HG02938 (cell line): ENCODE measurements around the gene MS4A8.
A peak's percentile ranks its signal among the peaks of the same experiment; 100 is the strongest.

Experiments
- ATAC-seq: cut with Tn5 transposase; IDR thresholded peaks from one replicate; pipeline ENCODE4 v1.9.1; 2021; ENCODE audit warnings: mild to moderate bottlenecking, moderate library complexity; ENCODE audit not compliant: unreplicated experiment

Gene MS4A8

DNA sequence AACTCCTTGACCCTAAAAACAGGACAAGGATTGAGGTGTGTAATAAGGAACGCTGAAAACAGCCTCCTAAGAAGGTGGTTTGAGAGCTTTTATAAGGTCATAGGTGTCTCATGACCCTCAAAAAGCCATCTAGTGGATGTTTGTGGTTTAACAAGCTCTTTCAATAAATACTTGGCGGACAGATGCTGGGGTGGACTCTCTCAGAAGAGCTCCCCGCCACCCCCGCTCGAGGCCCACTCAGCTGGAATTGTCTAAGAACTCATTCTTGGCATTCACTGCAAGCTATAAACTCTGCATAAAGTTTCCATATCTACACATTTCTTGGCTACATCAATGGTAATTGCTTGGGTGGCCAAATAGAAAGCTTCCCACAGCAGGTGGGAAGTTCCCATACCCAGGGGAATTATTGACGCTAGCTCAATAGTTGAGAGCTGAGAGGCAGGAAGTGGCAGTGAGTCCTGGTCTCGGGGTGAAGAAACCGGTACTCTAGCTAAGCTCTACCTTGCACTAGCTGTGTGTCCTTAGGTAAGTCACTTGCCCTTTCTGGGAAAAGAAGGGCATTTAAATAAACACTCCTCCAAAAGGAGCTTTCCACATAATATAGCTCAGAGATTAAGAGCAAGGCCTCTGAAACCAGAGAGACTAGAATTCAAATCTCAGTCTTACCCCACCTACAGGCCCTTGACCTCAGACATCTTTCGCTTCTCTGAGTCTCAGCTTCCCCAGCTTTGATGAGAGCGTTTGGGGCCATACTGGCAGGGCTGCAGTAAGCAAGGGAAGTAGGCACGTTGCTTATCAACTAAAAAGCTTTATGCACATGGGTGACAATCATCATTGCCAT lies 63.7 kb downstream of the MS4A8 start:
- peak; percentile 63 for ATAC-seq

DNA sequence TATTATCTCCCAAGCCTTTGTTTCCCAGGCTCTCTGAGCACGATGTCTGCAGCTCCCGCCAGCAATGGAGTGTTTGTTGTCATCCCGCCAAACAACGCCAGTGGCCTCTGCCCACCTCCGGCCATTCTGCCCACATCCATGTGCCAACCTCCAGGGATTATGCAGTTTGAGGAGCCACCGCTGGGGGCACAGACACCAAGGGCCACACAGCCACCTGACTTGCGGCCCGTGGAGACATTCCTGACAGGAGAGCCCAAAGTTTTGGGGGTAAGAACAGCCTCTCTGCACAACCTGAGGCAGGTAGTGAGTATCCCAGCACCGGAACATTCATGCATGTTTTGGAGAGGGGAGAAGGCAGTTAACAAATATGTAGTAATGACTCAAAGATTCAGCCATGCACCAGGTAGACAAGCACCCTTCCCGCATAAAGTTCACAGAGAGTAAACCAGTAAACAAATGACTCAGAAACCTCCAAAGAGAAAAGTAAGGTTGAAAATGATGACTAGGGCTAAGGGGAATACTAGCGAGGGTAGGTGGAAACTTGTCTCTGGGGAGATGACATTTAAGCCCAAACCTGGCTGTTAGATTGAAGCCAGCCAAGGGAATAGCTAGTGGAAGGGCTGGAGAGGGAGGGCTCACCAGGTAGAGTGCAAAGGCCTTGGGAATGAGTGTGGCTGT lies 64.4 kb downstream of the MS4A8 start:
- no peak for ATAC-seq

- peak; percentile 42 for ATAC-seq
These were observed 65.5 kb downstream of the MS4A8 start for GRCh38 chr11:60764879-60765278.

- ATAC-seq: no peak
These were observed 65.9 kb downstream of the MS4A8 start for GRCh38 chr11:60765355-60765754.
